ENCODE measurements around the gene ADD2.

- TF ChIP-seq GATA2 (IDR thresholded peaks at IDR 0.05; ENCODE audit: low read depth, low read length), result no peak
- TF ChIP-seq GATA3 (IDR thresholded peaks at IDR 0.05; ENCODE audit: low read depth, low read length), result no peak
These were observed 65.1 kb downstream of the ADD2 start for GRCh38 chr2:70702711-70703395.
